ENCODE data around the gene ZNF610. TPM values are rescaled to one million over a fixed set of nuclear protein-coding genes. Genes with fewer than 3 reads are reported as not detected.
A peak's percentile ranks its signal among the peaks of the same experiment; 100 is the strongest.

Gene ZNF610
- total and polyA plus RNA-seq, 8 donors, result 0.45 to 2.6 (median 1.4) TPM; not detected in 3

DNA sequence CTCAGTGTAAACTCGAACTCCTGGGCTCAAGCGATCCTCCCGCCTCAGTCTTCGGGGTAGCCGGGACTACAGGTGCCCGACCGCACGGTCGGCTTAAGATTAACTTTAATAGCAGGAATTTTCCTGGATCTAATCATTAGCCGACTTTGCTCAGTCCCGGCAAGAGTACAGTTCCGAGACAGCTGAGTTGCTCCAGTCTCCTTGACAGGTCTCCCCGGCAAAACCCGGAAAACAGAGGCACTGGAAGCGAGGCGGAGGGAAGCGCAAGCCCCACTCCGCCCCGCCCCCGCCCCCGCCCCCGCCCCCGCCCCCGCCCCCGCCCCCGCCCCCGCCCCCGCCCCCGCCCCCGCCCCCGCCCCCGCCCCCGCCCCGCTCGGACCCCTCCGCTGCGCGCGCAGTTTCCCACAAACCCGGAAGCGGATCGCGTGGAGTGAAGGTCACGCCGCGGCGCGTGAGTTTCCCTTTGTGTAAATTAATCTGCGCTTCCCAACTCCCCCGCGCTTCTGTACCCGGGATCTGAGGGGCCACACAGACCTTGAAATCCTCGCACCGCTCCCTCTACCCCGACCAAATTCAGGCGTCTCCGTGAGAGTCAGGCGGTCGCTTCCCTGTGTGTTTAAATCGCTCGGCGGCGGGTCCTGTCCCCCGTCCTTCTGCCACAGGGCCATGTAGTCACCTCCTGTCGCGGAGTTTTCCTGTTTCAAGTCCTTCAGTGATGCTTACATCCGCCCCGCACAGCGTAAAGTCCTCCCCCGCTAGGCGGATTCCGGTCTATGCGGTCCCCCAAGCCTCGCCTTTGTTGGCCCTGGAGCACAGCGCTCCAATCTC, 39.1 kb upstream of the ZNF610 start, which contains the start of gene ZNF480:
Gene ZNF480, plus strand, starts transcription at position 397 of the 828 bp plus-strand sequence. CDS start 3,244 bp downstream, outside the sequence.
- DNase-seq, result peak; percentile 89 to 93
- WGBS, 5 donors, result 0 to 1% (median 0%) methylated on average over 45 to 69 of the region's 75 CpGs
- peak within 1 kb of the TSS; percentile 66 to 86 (median 75) for H3K4me3 ChIP-seq
- intact Hi-C loops (cut with DNase I; ENCODE audit: low total_unique reads), result no loop called here
- H3K27ac ChIP-seq, result peak within 1 kb of the TSS; percentile 91 to 98 (median 94)
- peaks cover 20 to 38% (median 30%) of the 10 kb centered on the region in 4 donors for H3K36me3 ChIP-seq
- H3K27me3 ChIP-seq, result no peaks in the 10 kb centered on the region
- H3K9me3 ChIP-seq, result peaks cover 0 to 39% (median 19%) of the 10 kb centered on the region in 4 donors
- TF ChIP-seq POLR2A (IDR thresholded peaks at IDR 0.05) (peak in 1 of 4 donors; percentile 19), EP300 (IDR thresholded peaks at IDR 0.05) (no peak), POLR2AphosphoS5 (IDR thresholded peaks at IDR 0.05) (peak; percentile 37 to 87 (median 85))
- TF ChIP-seq, protein P1, sequence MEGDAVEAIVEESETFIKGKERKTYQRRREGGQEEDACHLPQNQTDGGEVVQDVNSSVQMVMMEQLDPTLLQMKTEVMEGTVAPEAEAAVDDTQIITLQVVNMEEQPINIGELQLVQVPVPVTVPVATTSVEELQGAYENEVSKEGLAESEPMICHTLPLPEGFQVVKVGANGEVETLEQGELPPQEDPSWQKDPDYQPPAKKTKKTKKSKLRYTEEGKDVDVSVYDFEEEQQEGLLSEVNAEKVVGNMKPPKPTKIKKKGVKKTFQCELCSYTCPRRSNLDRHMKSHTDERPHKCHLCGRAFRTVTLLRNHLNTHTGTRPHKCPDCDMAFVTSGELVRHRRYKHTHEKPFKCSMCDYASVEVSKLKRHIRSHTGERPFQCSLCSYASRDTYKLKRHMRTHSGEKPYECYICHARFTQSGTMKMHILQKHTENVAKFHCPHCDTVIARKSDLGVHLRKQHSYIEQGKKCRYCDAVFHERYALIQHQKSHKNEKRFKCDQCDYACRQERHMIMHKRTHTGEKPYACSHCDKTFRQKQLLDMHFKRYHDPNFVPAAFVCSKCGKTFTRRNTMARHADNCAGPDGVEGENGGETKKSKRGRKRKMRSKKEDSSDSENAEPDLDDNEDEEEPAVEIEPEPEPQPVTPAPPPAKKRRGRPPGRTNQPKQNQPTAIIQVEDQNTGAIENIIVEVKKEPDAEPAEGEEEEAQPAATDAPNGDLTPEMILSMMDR (IDR thresholded peaks at IDR 0.05), result no peak
- peaks cover 12 to 24% (median 17%) of the 10 kb centered on the region in 4 donors for H3K4me1 ChIP-seq

DNA sequence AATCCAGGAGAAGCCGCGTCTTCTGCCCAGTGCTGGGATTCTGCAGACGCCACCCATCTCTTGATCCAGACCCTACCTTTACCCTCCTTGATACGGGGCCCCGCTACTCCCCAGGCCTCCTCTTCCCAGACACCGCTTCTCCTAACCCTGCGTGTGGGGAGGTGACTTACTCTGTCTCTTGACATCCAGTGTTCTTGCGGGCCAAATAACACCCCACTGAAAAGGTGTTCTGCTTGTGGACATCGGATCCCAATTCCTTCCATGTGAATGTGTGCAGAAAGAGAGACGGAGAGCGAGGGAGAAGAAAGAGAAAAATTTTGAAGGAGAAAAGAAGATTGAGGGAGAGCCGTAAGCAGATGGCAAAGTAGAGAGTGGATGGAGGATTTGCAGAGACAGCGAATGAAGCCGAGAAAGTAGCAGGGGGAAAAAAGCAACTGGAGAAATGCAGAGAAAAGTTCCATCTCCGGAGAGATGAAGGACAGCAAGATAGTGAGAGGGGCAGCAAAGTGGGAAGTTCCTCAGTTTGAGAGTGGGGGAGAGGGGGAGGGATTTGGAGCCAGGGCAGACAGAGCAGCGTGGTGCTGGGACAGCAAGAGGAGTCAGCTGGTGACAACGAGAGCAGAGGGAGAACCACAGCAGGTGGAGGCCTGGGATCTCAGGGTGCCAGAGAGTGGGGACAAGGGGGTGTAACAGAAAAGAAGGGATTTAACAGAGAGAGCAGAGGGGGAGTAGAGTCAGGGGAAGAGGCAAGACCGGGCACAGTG, 38.3 kb upstream of the ZNF610 start:
- H3K27ac ChIP-seq, result peak overlapping the region; percentile 91 to 98 (median 94)
- peak in 1 of 2 donors; percentile 28 for DNase-seq
- 16 to 26% (median 20%) methylated on average over 18 of the region's 18 CpGs for whole genome bisulfite sequencing, 5 donors
- no peaks in the 10 kb centered on the region for H3K27me3 ChIP-seq
- peaks cover 12 to 24% (median 17%) of the 10 kb centered on the region in 4 donors for H3K4me1 ChIP-seq
- TF ChIP-seq, protein P1 (IDR thresholded peaks at IDR 0.05), result no peak
- no peak for TF ChIP-seq POLR2AphosphoS5 (IDR thresholded peaks at IDR 0.05)
- no peak for TF ChIP-seq POLR2A (IDR thresholded peaks at IDR 0.05)
- no peak for TF ChIP-seq EP300 (IDR thresholded peaks at IDR 0.05)
- H3K36me3 ChIP-seq, result peaks cover 27 to 41% (median 33%) of the 10 kb centered on the region in 4 donors
- peak overlapping the region; percentile 66 to 86 (median 75) for H3K4me3 ChIP-seq
- H3K9me3 ChIP-seq, result peaks cover 0 to 43% (median 20%) of the 10 kb centered on the region in 4 donors
- intact Hi-C loops (cut with DNase I; ENCODE audit: low total_unique reads), result no loop called here

DNA sequence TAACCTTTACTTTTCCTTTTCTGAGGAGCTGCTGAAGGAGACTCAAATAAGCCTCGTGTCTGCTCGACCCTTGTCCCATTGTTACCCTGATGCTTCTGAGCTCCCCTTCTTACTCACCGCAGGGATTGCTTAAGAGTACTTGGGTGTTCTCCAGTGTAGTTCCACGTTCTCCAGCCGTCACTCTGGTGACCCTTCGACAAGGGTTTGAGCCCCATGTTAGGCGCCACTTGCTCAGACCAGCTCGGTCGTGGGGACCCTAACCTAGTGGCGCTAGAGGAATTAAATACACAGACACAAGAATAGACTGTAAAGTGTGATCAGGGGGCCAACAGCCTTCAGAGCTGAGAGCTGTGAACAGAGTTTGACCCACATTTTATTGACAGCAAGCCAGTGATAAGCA, 28.8 kb upstream of the ZNF610 start:
- 96 to 98% (median 98%) methylated on average over 10 of the region's 10 CpGs for WGBS, 5 donors
- no peaks in the 10 kb centered on the region for H3K4me1 ChIP-seq
- peaks cover 43 to 100% (median 96%) of the 10 kb centered on the region in 4 donors for H3K36me3 ChIP-seq
- no peak for TF ChIP-seq POLR2A (IDR thresholded peaks at IDR 0.05)
- no peak for TF ChIP-seq EP300 (IDR thresholded peaks at IDR 0.05)
- TF ChIP-seq, protein P1 (IDR thresholded peaks at IDR 0.05), result no peak
- TF ChIP-seq POLR2AphosphoS5 (IDR thresholded peaks at IDR 0.05), result no peak
- no peaks in the 10 kb centered on the region for H3K27me3 ChIP-seq
- intact Hi-C loops (cut with DNase I; ENCODE audit: low total_unique reads), result no loop called here
- H3K4me3 ChIP-seq, result no peak overlapping the region
- DNase-seq, result peak in 1 of 2 donors; percentile 16
- no peak overlapping the region for H3K27ac ChIP-seq
- peaks cover 57 to 99% (median 89%) of the 10 kb centered on the region in 4 donors for H3K9me3 ChIP-seq

DNA sequence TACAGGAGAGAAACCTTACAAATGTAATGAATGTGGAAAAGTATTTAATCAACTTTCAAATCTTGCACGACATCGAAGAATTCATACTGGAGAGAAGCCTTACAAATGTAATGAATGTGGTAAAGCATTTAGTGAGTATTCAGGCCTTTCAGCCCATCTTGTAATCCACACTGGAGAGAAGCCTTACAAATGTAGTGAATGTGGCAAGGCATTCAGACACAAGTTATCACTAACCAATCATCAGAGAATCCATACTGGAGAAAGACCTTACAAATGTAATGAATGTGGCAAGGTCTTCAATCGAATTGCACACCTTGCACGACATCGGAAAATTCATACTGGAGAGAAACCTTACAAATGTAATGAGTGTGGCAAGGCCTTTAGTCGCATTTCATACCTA, 13.6 kb upstream of the ZNF610 start:
- no peak for DNase-seq
- intact Hi-C loops (cut with DNase I; ENCODE audit: low total_unique reads), result no loop called here
- TF ChIP-seq, protein P1 (IDR thresholded peaks at IDR 0.05), result no peak
- TF ChIP-seq POLR2A (IDR thresholded peaks at IDR 0.05) (no peak), POLR2AphosphoS5 (IDR thresholded peaks at IDR 0.05) (no peak), EP300 (IDR thresholded peaks at IDR 0.05) (no peak)
- Histone ChIP-seq H3K4me1 (no peaks in the 10 kb centered on the region), H3K27ac (no peak overlapping the region), H3K36me3 (peaks cover 51 to 61% (median 59%) of the 10 kb centered on the region in 4 donors), H3K9me3 (peaks cover 91 to 100% (median 100%) of the 10 kb centered on the region in 4 donors), H3K27me3 (no peaks in the 10 kb centered on the region), H3K4me3 (no peak overlapping the region)
- 93 to 99% (median 97%) methylated on average over 6 of the region's 6 CpGs for WGBS, 5 donors
